ENCODE measurements around the gene IQSEC1.

- TF ChIP-seq CEBPB (IDR thresholded peaks at IDR 0.05; ENCODE audit: low read depth, low read length) (no peak), TCF12 (IDR thresholded peaks at IDR 0.05; ENCODE audit: low read depth, low read length) (no peak), HDAC6 (IDR thresholded peaks at IDR 0.05; ENCODE audit: low read depth, low read length) (no peak), RFX5 (IDR thresholded peaks at IDR 0.05; ENCODE audit: borderline replicate concordance, low read depth, low read length) (no peak), BACH1 (IDR thresholded peaks at IDR 0.05; ENCODE audit: low read length) (no peak), YY1 (IDR thresholded peaks at IDR 0.05; ENCODE audit: low read depth, low read length) (no peak), RAD21 (IDR thresholded peaks at IDR 0.05 in 1 of 2, conservative IDR thresholded peaks at IDR 0.05 in 1 of 2; ENCODE audit: low read depth in 2 of 2, low read length in 2 of 2) (no peak)
- TF ChIP-seq, protein P1, sequence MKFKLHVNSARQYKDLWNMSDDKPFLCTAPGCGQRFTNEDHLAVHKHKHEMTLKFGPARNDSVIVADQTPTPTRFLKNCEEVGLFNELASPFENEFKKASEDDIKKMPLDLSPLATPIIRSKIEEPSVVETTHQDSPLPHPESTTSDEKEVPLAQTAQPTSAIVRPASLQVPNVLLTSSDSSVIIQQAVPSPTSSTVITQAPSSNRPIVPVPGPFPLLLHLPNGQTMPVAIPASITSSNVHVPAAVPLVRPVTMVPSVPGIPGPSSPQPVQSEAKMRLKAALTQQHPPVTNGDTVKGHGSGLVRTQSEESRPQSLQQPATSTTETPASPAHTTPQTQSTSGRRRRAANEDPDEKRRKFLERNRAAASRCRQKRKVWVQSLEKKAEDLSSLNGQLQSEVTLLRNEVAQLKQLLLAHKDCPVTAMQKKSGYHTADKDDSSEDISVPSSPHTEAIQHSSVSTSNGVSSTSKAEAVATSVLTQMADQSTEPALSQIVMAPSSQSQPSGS (IDR thresholded peaks at IDR 0.05; ENCODE audit: low read length): no peak
Measured at GRCh38 chr3:13112521-13113345, 39.5 kb upstream of the IQSEC1 start.
